Tibial nerve (tissue), 4 donors: ENCODE measurements around the gene ZNF778.

Experiments used
- EP300 ChIP-seq, 2 donors: sonication (generic); formaldehyde crosslinking; IDR thresholded peaks; one replicate each; pipeline ENCODE4 v1.6.1; 2017; ENCODE audit warnings: antibody characterized with exemption in 2 of 2, mild to moderate bottlenecking in 1 of 2
- POLR2A ChIP-seq, 2 donors: fragments of 450-650 bp; IDR thresholded peaks; one replicate each; pipeline ENCODE4 v1.6.1; 2017; ENCODE audit warnings: antibody characterized with exemption in 2 of 2, mild to moderate bottlenecking in 2 of 2, moderate library complexity in 2 of 2
- TF ChIP-seq, protein P1 (sequence below), 5 experiments: fragments of 200-600 bp in 3 of 5; fragments of 450-650 bp in 2 of 5; sonication (generic) in 3 of 5; IDR thresholded peaks; one replicate each; pipeline ENCODE4 v1.5.1; 2016 to 2019; ENCODE audit warnings: antibody characterized with exemption in 5 of 5, mild to moderate bottlenecking in 3 of 5, moderate library complexity in 2 of 5

- TF ChIP-seq POLR2A (IDR thresholded peaks at IDR 0.05), result no peak
- no peak for TF ChIP-seq EP300 (IDR thresholded peaks at IDR 0.05)
- TF ChIP-seq, protein P1, sequence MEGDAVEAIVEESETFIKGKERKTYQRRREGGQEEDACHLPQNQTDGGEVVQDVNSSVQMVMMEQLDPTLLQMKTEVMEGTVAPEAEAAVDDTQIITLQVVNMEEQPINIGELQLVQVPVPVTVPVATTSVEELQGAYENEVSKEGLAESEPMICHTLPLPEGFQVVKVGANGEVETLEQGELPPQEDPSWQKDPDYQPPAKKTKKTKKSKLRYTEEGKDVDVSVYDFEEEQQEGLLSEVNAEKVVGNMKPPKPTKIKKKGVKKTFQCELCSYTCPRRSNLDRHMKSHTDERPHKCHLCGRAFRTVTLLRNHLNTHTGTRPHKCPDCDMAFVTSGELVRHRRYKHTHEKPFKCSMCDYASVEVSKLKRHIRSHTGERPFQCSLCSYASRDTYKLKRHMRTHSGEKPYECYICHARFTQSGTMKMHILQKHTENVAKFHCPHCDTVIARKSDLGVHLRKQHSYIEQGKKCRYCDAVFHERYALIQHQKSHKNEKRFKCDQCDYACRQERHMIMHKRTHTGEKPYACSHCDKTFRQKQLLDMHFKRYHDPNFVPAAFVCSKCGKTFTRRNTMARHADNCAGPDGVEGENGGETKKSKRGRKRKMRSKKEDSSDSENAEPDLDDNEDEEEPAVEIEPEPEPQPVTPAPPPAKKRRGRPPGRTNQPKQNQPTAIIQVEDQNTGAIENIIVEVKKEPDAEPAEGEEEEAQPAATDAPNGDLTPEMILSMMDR (IDR thresholded peaks at IDR 0.05), result no peak
These were observed 14.9 kb upstream of the ZNF778 start for GRCh38 chr16:89202422-89203215.
